ENCODE results near the gene SLC24A1.
A peak's percentile ranks its signal among the peaks of the same experiment; 100 is the strongest.
"Not testable (repeated sequence)": the region's sequence is repeated elsewhere in the genome, so short reads cannot be mapped to it uniquely, and the experiment has no call there.

Gene SLC24A1

GRCh38 chr15:65621638-65622037 is at the start of gene SLC24A1:
TSS of gene SLC24A1 (plus strand) at chr15:65621938. CDS start at chr15:65624081, 2,143 bp downstream.
- DNase-seq: no peak

GRCh38 chr15:65571971-65572370 is 49.8 kb upstream of the SLC24A1 start:
- no peak for DNase-seq

DNA sequence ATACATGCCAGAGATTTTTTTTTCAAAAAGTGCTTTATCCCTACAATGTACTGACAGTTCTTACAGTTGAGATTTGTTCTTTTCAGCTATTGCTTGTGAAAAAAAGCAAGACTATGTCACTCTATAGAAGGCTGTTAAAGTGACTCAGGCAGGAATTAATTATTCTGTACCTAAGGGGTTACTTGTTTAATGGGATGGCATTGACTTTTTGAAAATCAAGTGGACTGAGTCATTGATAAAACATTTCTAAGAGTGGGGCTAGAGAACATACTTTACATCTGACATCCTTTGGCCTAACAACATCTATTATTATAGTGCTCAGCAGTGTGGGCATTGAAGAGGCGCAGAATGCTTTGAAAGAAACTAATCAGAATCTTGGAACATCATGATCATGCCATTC is 45.1 kb upstream of the SLC24A1 start:
- no peak for DNase-seq

DNA sequence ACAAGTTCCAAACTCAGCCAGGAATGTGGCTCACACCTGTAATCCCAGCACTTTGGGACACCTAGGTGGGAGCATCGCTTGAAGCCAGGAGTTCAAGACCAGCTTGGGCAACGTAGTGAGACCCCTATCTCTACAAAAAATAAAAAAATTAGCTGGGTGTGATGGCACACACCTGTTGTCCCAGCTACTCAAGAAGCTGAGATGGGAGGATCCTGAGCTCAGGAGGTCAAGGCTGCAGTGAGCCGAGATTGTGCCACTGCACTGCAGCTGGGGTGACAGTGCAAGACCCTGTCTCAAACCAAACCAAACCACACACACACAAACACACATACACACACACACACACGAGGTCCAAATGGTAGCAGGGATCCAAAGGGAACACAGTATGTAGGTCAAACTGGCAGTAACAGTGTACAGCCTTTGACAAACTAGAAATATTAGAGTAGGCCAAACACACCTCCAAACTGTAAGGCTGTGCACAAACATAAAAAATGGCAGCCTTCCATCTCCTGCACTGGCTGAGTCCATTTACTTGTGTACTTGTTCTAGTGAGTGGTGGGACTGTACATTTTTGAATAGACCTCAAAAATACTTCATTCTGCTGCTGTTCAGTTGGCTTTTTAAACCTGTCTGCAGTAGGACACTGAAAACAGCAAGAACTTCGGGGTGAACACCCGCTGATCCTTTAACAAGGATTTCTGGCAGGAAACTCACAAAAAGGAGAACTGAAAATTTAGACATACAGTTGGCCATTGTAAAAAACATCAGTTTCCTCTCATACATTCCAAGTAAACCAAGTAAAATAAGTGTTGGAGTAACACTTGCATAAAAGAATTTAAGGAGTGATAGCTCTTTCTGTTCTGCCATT is 44.4 kb upstream of the SLC24A1 start:
- no peak for DNase-seq

DNA sequence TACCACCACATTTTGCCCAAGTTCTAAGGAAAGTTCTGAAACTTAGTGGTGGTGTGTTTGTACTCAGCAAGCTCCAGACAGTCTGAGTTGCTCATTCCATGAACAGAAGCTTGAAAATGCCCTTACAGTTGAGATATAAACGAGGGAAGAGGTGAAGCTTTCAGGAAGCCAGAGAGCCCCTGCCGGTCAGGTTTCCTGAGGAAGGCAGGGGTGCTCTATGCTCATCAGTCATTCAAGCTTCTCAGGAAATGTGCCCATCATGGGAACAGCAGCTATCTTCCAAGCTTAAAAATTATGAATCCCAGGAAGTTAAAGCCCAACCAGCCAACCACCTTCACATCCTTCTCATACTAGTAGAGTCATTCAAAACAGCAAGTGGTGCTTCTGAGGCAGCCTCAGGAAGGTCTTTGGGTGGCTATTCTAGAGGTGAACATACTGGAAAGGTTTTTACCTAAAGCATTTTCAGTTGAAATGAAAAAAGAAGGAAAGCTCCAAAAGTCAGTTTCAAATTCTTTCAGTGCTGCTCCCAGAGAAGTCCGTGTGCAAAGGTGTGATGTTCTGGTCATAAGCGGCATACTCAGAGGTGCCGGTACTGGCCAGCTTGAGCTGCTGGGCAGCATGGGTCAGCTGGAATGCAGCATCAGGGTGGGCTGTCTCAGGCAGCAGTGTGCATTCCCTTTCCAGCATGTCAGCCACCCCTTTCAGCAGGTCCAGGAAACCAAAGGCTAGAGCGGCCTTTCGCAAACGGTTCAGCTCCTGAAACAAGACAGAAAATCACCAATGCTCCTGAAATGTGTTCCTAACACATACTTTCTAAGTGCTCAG is 42.6 kb upstream of the SLC24A1 start:
- DNase-seq: no peak

DNA sequence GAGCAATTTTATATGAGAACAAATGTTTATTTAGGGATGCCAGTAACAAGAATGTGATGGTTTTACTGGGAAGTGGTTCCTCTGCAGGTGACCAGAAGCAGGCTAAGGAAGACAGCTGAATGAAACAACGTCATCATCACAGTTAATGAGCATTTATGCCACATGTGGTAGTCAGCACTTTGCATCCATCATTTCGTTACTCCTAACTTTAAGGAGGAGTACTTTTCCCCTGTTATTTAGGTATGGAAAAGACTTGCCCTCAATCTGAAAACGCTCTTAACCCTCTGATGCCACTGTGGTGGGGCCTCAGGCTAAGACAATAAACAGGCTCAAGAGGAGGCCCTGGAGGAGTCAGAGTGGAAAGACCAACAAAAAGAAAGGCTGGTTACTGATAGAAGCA is 42.0 kb upstream of the SLC24A1 start:
- DNase-seq: peak; percentile 11

DNA sequence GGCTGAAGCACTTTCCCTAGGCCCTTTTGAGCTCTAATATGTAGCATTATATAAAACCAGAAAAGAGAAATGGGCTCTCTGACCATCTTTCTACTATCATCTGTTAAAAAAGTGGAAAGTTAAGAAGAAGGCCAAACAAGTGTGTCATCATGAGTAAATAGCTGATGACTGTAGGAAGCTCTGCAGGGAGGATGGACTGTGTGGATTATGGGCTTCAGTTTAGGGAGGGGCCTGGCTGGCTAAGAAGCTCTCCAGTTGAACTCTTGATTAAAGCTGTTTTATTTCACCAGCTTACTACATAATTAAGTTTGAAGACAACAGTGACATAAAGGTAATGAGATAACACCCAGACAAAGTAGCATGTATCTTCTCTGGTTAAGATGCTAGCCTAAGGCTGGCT is 41.5 kb upstream of the SLC24A1 start:
- no peak for DNase-seq

GRCh38 chr15:65583701-65584100 is 38.0 kb upstream of the SLC24A1 start:
- DNase-seq: no peak

GRCh38 chr15:65584241-65584640 is 37.5 kb upstream of the SLC24A1 start:
- no peak for DNase-seq

DNA sequence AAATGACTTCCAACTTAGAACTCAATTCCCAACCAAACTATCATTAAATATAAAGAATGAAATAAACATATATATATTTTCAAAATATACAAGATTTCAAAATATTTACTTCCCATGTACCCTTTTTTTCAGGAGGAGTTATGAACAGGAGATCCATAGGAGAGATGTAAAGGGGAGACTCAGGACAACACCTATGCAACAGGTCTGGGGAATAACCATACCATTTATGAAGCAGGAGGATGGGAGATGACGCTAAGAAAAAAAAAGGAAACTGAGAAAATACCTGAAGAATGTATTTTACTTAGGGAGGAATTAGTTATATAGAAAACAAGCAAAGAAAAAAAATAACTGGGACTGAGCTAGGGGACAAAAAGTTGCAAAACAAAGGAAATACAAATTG is 34.6 kb upstream of the SLC24A1 start:
- DNase-seq: no peak

GRCh38 chr15:65595960-65596359 is 25.8 kb upstream of the SLC24A1 start:
- DNase-seq: peak; percentile 2

GRCh38 chr15:65598468-65598867 is 23.3 kb upstream of the SLC24A1 start:
- DNase-seq: no peak

GRCh38 chr15:65599677-65600076 is 22.1 kb upstream of the SLC24A1 start:
- no peak for DNase-seq

GRCh38 chr15:65603134-65603533 is 18.6 kb upstream of the SLC24A1 start:
- DNase-seq: no peak

DNA sequence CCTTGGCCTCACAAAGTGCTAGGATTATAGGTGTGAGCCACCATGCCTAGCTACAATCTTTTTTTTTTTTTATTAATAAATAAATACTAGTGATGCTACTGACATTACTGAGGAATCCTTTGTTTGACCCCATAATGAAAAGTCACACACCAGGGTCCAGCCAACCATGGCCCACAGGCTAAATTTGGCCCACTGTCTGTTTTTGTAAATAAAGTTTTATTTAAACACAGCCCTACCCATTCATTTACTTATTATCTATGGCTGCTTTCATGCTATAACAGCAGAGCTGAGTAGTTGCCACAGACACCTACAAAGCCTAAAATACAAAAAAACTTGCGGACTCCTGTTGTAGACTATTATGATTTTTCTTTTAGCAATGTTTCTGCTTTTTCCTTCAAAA is 18.2 kb upstream of the SLC24A1 start:
- no peak for DNase-seq

GRCh38 chr15:65610871-65611718 is 10.6 kb upstream of the SLC24A1 start, which contains the start of gene INTS14:
TSS of gene INTS14 (minus strand) at chr15:65611131. CDS start at chr15:65607380, 3,751 bp downstream.
- peak; percentile 71 for DNase-seq

GRCh38 chr15:65611888-65612615 is 9.7 kb upstream of the SLC24A1 start:
- DNase-seq: no peak

- DNase-seq: no peak
Measured at GRCh38 chr15:65612616-65612946, 9.2 kb upstream of the SLC24A1 start.

GRCh38 chr15:65612949-65613744 is 8.6 kb upstream of the SLC24A1 start:
- DNase-seq: no peak

GRCh38 chr15:65615887-65616286 is 5.9 kb upstream of the SLC24A1 start:
- DNase-seq: not testable (repeated sequence)

DNA sequence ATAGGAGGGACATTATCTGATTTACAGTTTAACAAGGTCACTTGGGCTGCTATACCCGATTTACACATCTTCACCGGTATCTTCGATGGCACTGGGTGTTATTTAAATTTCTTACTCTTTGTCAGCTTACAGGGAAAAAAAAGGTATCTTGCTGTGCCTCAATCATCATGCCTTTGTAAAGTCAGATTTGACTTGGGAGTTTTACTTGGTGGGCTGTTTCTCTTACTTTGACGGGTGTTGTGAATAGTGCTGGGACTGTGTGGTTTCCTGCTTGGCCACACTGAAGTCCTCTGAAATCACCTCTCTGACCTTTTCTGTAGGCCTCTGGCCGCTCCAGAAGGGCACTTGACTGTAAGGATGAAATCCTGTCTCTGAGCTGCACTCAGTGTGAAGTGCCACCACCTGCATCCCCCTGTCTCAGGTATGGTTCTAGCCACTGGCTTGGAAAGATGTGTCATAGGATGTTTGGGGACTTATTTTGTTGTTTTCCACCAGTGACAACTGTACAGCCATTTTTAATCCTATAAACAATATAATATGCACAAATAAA is 3.1 kb upstream of the SLC24A1 start:
- DNase-seq: no peak
